Right atrium auricular region (tissue), 2 donors: Measurements from ENCODE around the gene TMEM82. TPM values are rescaled to one million over a fixed set of nuclear protein-coding genes. Genes with fewer than 3 reads are reported as not detected.
A peak's percentile ranks its signal among the peaks of the same experiment; 100 is the strongest.

Source experiments
- DNase-seq: peaks from one replicate; pipeline ENCODE4 v3.0.0-alpha.2; 2019; ENCODE audit warnings: low spot score
- H3K27ac ChIP-seq, 2 donors: fragments of 200-600 bp; sonication (generic); 1 replicate in 1 of 2; 2 replicates in 1 of 2; pipeline ENCODE4 v1.5.1; 2016 to 2019
- H3K27me3 ChIP-seq, 2 donors: fragments of 200-600 bp; sonication (generic); one replicate each; pipeline versions ENCODE4 v1.5.1 to v1.6.0; 2017 to 2019
- H3K36me3 ChIP-seq: fragments of 200-600 bp; sonication (generic); one replicate; pipeline ENCODE4 v1.5.1; 2016
- H3K4me1 ChIP-seq, 2 donors: fragments of 200-600 bp; sonication (generic); one replicate each; pipeline versions ENCODE4 v1.5.1 to v1.6.0; 2017 to 2019
- H3K4me3 ChIP-seq, 2 donors: fragments of 200-600 bp; sonication (generic); 1 replicate in 1 of 2; 2 replicates in 1 of 2; pipeline ENCODE4 v1.5.1; 2017 to 2019; ENCODE audit warnings: mild to moderate bottlenecking in 1 of 2, moderate library complexity in 1 of 2
- H3K9me3 ChIP-seq, 2 donors: fragments of 200-600 bp; sonication (generic); one replicate each; pipeline ENCODE4 v1.5.1; 2019
- CTCF ChIP-seq, 2 donors: fragments of 200-600 bp; sonication (generic); IDR thresholded peaks; one replicate each; pipeline ENCODE4 v1.5.1; 2019; ENCODE audit warnings: antibody characterized with exemption in 2 of 2
- total RNA-seq, 2 donors: library from RNA; depleted of rRNA; stranded (reverse); fragments of >200 nt; gene quantifications; one replicate each; pipeline ENCODE4 v1.1.0, GENCODE V29; 2016

The TMEM82 gene
- total RNA-seq, 2 donors from 2014 or later, result not detected

GRCh38 chr1:15714406-15715136 lies 27.7 kb upstream of the TMEM82 start:
- no peak for DNase-seq
- Histone ChIP-seq H3K4me1 (peaks cover 0 to 74% of the 10 kb centered on the region in 2 donors), H3K4me3 (no peak overlapping the region), H3K27me3 (no peaks in the 10 kb centered on the region), H3K27ac (peak overlapping the region; percentile 74 to 82), H3K36me3 (peaks cover 35% of the 10 kb centered on the region), H3K9me3 (no peaks in the 10 kb centered on the region)
- TF ChIP-seq CTCF (IDR thresholded peaks at IDR 0.05), result no peak

- peaks cover 0 to 74% of the 10 kb centered on the region in 2 donors for H3K4me1 ChIP-seq
- no peaks in the 10 kb centered on the region for H3K9me3 ChIP-seq
- no peak for DNase-seq
- no peaks in the 10 kb centered on the region for H3K27me3 ChIP-seq
- peak overlapping the region; percentile 57 to 74 for H3K27ac ChIP-seq
- no peak for TF ChIP-seq CTCF (IDR thresholded peaks at IDR 0.05)
- H3K36me3 ChIP-seq, result peaks cover 60% of the 10 kb centered on the region
- H3K4me3 ChIP-seq, result no peak overlapping the region
Observed at GRCh38 chr1:15717418-15718125, 24.7 kb upstream of the TMEM82 start.

- Histone ChIP-seq H3K27me3 (no peaks in the 10 kb centered on the region), H3K4me3 (no peak overlapping the region), H3K36me3 (peaks cover 66% of the 10 kb centered on the region), H3K27ac (peak overlapping the region; percentile 57 to 74), H3K4me1 (peaks cover 0 to 68% of the 10 kb centered on the region in 2 donors), H3K9me3 (no peaks in the 10 kb centered on the region)
- DNase-seq, result no peak
- no peak for TF ChIP-seq CTCF (IDR thresholded peaks at IDR 0.05)
Observed at GRCh38 chr1:15718199-15718601, 24.1 kb upstream of the TMEM82 start.

- Histone ChIP-seq H3K4me1 (peaks cover 0 to 57% of the 10 kb centered on the region in 2 donors), H3K36me3 (peaks cover 76% of the 10 kb centered on the region), H3K27ac (peak overlapping the region; percentile 57 to 74), H3K9me3 (no peaks in the 10 kb centered on the region), H3K27me3 (no peaks in the 10 kb centered on the region), H3K4me3 (no peak overlapping the region)
- no peak for DNase-seq
- no peak for TF ChIP-seq CTCF (IDR thresholded peaks at IDR 0.05)
Observed at GRCh38 chr1:15719381-15720120, 22.7 kb upstream of the TMEM82 start.

GRCh38 chr1:15720861-15721260 lies 21.4 kb upstream of the TMEM82 start:
- H3K4me1 ChIP-seq, result peaks cover 0 to 44% of the 10 kb centered on the region in 2 donors
- no peak for DNase-seq
- no peak for TF ChIP-seq CTCF (IDR thresholded peaks at IDR 0.05)
- H3K27me3 ChIP-seq, result no peaks in the 10 kb centered on the region
- H3K9me3 ChIP-seq, result no peaks in the 10 kb centered on the region
- peaks cover 89% of the 10 kb centered on the region for H3K36me3 ChIP-seq
- peak overlapping the region; percentile 47 to 53 for H3K27ac ChIP-seq
- H3K4me3 ChIP-seq, result no peak overlapping the region
